ENCODE measurements around the gene HIRA. TPM values are rescaled to one million over a fixed set of nuclear protein-coding genes. Genes with fewer than 3 reads are reported as not detected.

HIRA gene
- total RNA-seq, 1 experiment from 2014 or later = 50.6 TPM

- TF ChIP-seq EZH2 (IDR thresholded peaks at IDR 0.05; ENCODE audit: borderline replicate concordance, low read depth, low read length, poor library complexity, severe bottlenecking) (no peak), CTCF (conservative IDR thresholded peaks at IDR 0.05; ENCODE audit: low read depth, low read length) (no peak)
- no peaks in the 10 kb centered on the region for H3K9me3 ChIP-seq (ENCODE audit: low read depth, low read length, poor library complexity, severe bottlenecking)
- no peak for DNase-seq (ENCODE audit: low spot score)
- no peak overlapping the region for H3K4me3 ChIP-seq (ENCODE audit: low read depth, low read length, poor library complexity, severe bottlenecking)
- ChIA-PET POLR2A (ENCODE audit: low non-redundant PET) (no interaction called here), CTCF (no interaction called here)
- peaks cover 65% of the 10 kb centered on the region for H3K36me3 ChIP-seq (ENCODE audit: insufficient read depth, low read length, poor library complexity, severe bottlenecking)
- H3K27me3 ChIP-seq (replicated peaks; ENCODE audit: insufficient read depth, low read depth, low read length, poor library complexity) = no peaks in the 10 kb centered on the region
- intact Hi-C loops (cut with micrococcal nuclease; ENCODE audit: unreplicated experiment) = no loop called here
- no peak overlapping the region for H3K27ac ChIP-seq (ENCODE audit: low read depth, low read length, poor library complexity, severe bottlenecking)
- no peaks in the 10 kb centered on the region for H3K4me1 ChIP-seq (ENCODE audit: insufficient read depth, low read length, poor library complexity, severe bottlenecking)
- no TSS peak for BruUV-seq (replicated peaks)
Measured at GRCh38 chr22:19376247-19376646, 55.3 kb downstream of the HIRA start.

- H3K9me3 ChIP-seq (ENCODE audit: low read depth, low read length, poor library complexity, severe bottlenecking) = no peaks in the 10 kb centered on the region
- H3K4me3 ChIP-seq (ENCODE audit: low read depth, low read length, poor library complexity, severe bottlenecking) = no peak overlapping the region
- no TSS peak for BruUV-seq (replicated peaks)
- ChIA-PET CTCF (no interaction called here), POLR2A (ENCODE audit: low non-redundant PET) (no interaction called here)
- H3K27ac ChIP-seq (ENCODE audit: low read depth, low read length, poor library complexity, severe bottlenecking) = no peak overlapping the region
- no peak for DNase-seq (ENCODE audit: low spot score)
- H3K4me1 ChIP-seq (ENCODE audit: insufficient read depth, low read length, poor library complexity, severe bottlenecking) = no peaks in the 10 kb centered on the region
- H3K27me3 ChIP-seq (replicated peaks; ENCODE audit: insufficient read depth, low read depth, low read length, poor library complexity) = no peaks in the 10 kb centered on the region
- intact Hi-C loops (cut with micrococcal nuclease; ENCODE audit: unreplicated experiment) = no loop called here
- TF ChIP-seq EZH2 (IDR thresholded peaks at IDR 0.05; ENCODE audit: borderline replicate concordance, low read depth, low read length, poor library complexity, severe bottlenecking) (no peak), CTCF (conservative IDR thresholded peaks at IDR 0.05; ENCODE audit: low read depth, low read length) (no peak)
- peaks cover 66% of the 10 kb centered on the region for H3K36me3 ChIP-seq (ENCODE audit: insufficient read depth, low read length, poor library complexity, severe bottlenecking)
Measured at GRCh38 chr22:19375435-19375834, 56.1 kb downstream of the HIRA start.

- Histone ChIP-seq H3K9me3 (ENCODE audit: low read depth, low read length, poor library complexity, severe bottlenecking) (no peaks in the 10 kb centered on the region), H3K36me3 (ENCODE audit: insufficient read depth, low read length, poor library complexity, severe bottlenecking) (peaks cover 68% of the 10 kb centered on the region), H3K27ac (ENCODE audit: low read depth, low read length, poor library complexity, severe bottlenecking) (no peak overlapping the region), H3K4me3 (ENCODE audit: low read depth, low read length, poor library complexity, severe bottlenecking) (no peak overlapping the region), H3K4me1 (ENCODE audit: insufficient read depth, low read length, poor library complexity, severe bottlenecking) (no peaks in the 10 kb centered on the region), H3K27me3 (replicated peaks; ENCODE audit: insufficient read depth, low read depth, low read length, poor library complexity) (no peaks in the 10 kb centered on the region)
- intact Hi-C loops (cut with micrococcal nuclease; ENCODE audit: unreplicated experiment) = no loop called here
- TF ChIP-seq EZH2 (IDR thresholded peaks at IDR 0.05; ENCODE audit: borderline replicate concordance, low read depth, low read length, poor library complexity, severe bottlenecking) (no peak), CTCF (conservative IDR thresholded peaks at IDR 0.05; ENCODE audit: low read depth, low read length) (no peak)
- POLR2A ChIA-PET (ENCODE audit: low non-redundant PET) = no interaction called here
- DNase-seq (ENCODE audit: low spot score) = no peak
- no TSS peak for BruUV-seq (replicated peaks)
- CTCF ChIA-PET = no interaction called here
Measured at GRCh38 chr22:19374410-19374809, 57.1 kb downstream of the HIRA start.
